NCI-H510A (cell line): ENCODE measurements around the gene HSPA1L.
"Not testable (repeated sequence)": the region's sequence is repeated elsewhere in the genome, so short reads cannot be mapped to it uniquely, and the experiment has no call there.

Source experiments
- DNase-seq: peaks from one replicate; lab custom pipeline; 2025; lab: John Stamatoyannopoulos, UW

HSPA1L gene

DNA sequence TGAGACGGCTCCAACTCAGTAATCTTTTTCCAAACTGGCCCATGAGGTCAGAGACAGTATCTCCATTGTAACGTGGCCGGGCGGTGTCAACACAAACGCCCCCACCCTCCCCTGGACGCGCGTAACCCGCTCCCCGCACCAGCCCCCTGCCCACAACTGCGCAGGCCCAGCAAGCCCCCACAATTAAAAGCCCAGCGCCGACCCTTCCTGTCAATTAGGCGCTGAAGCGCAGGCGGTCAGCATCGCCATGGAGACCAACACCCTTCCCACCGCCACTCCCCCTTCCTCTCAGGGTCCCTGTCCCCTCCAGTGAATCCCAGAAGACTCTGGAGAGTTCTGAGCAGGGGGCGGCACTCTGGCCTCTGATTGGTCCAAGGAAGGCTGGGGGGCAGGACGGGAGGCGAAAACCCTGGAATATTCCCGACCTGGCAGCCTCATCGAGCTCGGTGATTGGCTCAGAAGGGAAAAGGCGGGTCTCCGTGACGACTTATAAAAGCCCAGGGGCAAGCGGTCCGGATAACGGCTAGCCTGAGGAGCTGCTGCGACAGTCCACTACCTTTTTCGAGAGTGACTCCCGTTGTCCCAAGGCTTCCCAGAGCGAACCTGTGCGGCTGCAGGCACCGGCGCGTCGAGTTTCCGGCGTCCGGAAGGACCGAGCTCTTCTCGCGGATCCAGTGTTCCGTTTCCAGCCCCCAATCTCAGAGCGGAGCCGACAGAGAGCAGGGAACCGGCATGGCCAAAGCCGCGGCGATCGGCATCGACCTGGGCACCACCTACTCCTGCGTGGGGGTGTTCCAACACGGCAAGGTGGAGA lies at the start of gene HSPA1L, which contains the start of gene HSPA1A:
Gene HSPA1L (minus strand): TSS at position 259 of the 814 bp plus-strand sequence. CDS start 3,311 bp downstream, outside the sequence.
Gene HSPA1A (plus strand): TSS at position 519 of the 814 bp plus-strand sequence. CDS start 214 bp downstream, at position 733.
- DNase-seq, result peak; percentile 92

GRCh38 chr6:31864818-31865204 lies 49.7 kb upstream of the HSPA1L start:
- DNase-seq, result no peak

- DNase-seq, result not testable (repeated sequence)
Measured at GRCh38 chr6:31864123-31864562, 49.1 kb upstream of the HSPA1L start.

- DNase-seq, result peak; percentile 100
Measured at GRCh38 chr6:31862344-31863235, 47.5 kb upstream of the HSPA1L start, which contains the start of gene NEU1. Gene NEU1 (minus strand): TSS chr6:31862821. CDS start chr6:31862776, 45 bp downstream.

GRCh38 chr6:31861919-31862343 lies 46.8 kb upstream of the HSPA1L start:
- no peak for DNase-seq

DNA sequence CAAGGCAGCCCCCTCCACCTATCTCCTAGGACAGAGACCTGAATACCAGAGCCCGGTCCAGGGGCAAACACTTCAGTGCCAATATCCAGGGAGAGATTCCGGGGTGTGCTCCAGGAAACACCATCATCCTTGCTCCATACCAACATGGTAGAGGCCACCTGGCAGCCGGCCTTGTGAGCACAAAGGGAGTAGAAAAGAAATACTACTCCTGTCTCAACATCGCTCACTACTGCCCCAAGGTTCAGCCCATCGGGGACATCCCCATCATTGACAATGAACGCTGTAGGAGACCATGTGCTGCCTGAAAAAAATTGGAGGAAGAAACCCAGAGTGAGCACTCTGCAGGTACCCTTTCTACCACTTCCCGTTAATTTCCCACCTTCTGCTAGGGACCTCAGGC lies 46.1 kb upstream of the HSPA1L start:
- no peak for DNase-seq

DNA sequence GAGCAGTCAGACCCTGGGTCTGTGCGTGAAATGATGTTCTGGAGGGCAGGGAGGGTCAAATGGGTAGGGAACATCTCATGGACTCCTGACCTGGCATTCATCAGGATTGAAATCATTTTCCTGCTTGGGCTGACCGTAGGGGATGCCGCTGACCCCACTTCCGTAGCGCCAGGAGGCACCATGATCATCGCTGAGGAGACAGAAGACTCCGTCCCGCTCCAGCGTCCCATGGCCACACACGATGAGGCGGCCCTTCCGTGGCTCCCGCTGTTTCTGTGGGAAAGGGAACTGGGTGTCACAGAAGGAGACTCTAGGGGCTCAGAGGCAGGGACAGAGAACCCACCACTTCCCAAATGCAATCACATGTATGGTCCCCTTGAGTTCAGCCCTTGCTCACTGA lies 45.3 kb upstream of the HSPA1L start:
- DNase-seq, result no peak

DNA sequence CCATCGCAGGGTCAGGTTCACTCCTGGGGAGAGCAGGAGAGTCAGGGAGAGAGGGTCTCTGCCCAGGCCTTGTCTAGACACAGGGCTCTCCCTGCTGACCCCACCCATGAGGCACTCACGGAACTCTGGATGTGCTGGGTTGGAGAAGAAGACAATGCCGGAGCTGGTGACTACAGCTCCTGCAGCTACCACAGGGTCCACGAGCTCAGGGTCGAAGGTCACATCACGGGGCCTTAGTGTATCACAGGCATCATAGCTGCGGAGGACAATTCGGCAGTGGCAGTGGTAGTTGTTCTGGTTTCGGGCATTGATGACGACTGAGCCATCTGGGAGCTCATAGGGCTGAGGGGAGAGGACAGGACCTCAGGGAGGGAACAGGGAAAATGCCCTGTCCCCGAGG lies 44.8 kb upstream of the HSPA1L start:
- no peak for DNase-seq

DNA sequence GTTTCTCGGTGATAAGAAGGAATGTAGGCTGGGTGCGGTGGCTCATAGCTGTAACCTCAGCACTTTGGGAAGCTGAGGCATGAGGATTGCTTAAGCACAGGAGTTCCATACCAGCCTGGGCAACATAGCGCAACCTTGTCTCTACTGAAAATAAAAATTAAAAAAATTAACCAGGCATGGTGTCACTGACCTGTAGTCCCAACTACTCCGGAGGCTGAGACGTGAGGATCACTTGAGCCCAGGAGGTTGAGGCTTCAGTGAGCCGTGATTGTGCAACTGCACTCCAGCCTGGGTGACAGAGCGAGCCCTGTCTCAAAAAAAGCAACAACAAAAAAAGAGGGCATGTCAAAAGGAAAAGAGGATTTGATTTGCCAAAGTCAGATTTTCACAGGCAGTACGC lies 43.6 kb upstream of the HSPA1L start:
- DNase-seq, result no peak

- not testable (repeated sequence) for DNase-seq
Measured at GRCh38 chr6:31857774-31858173, 42.7 kb upstream of the HSPA1L start.

DNA sequence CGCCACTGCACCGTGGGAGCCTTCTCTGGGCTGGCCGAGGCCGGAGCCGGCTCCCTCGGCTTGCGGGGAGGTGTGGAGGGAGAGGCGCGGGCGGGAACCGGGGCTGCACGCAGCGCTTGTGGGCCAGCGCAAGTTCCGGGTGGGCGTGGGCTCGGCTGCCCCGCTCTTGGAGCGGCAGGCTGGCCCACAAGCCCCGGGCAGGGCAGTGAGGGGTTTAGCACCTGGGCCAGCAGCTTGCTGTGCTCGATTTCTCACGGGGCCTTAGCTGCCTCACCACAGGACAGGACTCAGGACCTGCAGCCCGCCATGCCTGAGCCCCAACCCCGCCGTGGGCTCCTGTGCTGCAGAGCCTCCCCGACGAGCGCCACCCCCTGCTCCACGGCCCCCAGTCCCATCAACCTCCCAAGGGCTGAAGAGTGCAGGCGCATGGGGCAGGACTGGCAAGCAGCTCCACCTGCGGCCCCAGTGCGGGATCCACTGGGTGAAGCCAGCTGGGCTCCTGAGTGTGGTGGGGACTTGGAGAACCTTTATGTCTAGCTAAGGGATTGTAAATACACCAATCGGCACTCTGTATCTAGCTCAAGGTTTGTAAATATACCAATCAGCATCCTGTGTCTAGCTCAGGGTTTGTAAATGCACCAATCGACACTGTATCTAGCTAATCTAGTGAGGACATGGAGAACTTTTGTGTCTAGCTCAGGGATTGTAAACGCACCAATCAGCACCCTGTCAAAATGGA lies 37.1 kb upstream of the HSPA1L start:
- DNase-seq, result not testable (repeated sequence)

GRCh38 chr6:31851485-31851832 lies 36.4 kb upstream of the HSPA1L start:
- no peak for DNase-seq

GRCh38 chr6:31850765-31851484 lies 35.8 kb upstream of the HSPA1L start:
- no peak for DNase-seq

DNA sequence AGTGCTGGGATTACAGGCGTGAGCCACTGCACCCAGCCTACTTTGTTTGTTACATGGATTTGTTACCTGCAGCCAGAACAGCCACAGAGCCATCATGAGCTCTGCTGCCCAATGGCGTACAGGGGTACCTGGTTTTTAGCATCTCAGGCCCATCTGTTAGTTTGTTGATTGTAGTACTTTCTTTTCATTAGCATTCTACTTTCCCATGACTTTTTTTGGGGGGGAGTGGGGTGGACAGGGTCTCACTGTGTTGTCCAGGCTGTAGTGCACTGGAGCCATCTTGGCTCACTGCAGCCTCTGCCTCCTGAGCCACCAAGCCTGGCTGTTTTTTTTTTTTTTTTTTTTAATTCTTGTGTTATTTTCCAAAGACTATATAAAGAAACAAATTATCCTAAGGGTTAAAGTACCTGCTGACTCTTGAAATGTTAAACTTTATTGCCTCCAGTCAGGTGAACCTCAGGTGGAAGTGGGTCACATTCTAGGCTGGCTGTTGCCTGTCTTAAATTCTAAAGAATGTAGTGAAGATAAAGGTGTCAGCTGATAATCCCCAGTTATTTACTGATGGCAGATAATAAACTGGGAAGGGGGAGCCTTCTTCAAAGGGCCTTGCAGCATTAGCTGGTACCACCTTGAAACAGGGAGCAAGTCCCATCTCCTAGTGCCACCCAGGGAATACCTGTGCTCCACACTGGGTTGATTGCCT lies 32.3 kb upstream of the HSPA1L start:
- no peak for DNase-seq

DNA sequence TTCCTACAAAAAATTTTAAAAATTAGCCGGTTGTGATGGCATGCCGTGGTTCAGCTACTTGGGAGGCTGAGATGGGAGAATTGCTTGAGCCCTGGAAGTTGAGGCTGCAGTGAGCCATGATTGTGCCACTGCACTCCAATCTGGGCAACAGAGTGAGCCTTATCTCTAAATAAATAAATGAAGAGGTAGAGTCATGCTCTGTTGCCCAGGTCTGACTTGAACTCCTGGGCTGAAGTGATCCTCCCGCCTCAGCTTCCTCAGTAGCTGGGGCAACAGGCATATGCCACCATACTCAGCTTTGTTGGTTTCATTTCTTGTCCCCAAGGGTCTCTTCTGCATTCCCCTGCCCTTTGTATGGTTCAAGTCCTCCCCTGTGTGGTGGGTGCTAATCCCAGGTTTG lies 29.4 kb upstream of the HSPA1L start:
- DNase-seq, result no peak

DNA sequence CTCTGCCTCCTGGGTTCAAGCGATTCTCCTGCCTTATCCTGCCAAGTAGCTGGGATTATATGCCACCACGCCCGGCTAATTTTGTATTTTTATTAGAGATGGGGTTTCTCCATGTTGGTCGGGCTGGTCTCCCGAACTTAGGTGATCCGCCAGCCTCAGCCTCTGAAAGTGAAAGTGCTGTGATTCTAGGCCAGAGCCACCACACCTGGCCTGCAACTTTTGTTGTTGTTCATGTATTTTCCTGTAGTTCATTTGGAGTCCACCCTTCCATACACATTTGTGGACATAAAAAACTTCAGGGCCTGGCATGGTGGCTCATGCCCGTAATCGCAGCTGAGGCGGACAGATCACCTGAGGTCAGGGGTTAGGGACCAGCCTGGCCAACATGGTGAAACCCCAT lies 27.0 kb upstream of the HSPA1L start:
- no peak for DNase-seq

DNA sequence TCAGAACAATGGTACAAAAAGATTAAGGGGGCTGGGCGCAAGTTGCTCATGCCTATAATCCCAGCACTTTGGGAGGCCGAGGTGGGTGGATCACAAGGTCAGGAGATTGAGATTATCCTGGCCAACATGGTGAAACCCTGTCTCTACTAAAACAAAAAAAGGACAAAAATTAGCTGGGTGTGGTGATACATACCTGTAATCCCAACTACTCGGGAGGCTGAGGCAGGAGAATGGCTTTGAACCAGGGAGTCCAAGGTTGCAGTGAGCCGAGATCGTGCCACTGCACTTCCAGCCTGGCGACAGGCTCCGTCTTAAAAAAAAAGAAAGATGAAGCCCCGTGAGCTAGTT lies 24.7 kb upstream of the HSPA1L start:
- not testable (repeated sequence) for DNase-seq

DNA sequence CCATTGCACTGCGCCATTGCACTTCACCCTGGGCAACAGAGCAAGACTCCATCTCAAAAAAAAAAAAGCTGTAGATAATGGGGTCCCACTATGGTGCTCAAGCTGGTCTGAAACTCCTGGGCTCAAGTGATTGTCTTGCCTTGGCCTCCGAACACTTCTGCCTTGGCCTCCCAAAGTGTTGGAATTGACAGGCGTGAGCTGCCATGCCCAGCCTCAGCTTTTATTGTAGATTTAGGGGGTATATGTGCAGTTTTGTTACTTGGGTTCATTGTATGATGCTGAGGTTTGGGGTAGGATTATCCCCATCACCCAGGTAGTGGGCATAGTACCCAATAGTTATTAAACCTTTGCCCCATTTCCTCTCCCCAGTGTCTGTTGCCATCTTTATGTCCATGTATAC lies 23.9 kb upstream of the HSPA1L start:
- no peak for DNase-seq

DNA sequence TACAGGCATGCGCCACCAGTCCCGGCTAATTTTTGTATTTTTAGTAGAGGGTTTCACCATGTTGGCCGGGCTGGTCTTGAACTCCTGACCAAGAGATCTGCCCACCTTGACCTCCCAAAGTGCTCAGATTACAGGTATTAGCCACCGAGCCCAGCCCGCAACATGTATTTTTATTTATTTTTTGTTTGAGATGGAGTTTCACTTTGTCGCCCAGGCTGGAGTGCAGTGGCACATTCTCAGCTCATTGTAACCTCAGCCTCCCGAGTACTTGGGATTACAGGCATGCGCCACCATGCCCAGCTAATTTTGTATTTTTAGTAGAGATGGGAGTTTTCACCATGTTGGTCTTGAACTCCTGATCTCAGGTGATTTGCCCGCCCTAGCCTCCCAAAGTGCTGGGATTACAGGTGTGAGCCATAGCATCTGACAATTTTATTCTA lies 23.1 kb upstream of the HSPA1L start:
- DNase-seq, result not testable (repeated sequence)

DNA sequence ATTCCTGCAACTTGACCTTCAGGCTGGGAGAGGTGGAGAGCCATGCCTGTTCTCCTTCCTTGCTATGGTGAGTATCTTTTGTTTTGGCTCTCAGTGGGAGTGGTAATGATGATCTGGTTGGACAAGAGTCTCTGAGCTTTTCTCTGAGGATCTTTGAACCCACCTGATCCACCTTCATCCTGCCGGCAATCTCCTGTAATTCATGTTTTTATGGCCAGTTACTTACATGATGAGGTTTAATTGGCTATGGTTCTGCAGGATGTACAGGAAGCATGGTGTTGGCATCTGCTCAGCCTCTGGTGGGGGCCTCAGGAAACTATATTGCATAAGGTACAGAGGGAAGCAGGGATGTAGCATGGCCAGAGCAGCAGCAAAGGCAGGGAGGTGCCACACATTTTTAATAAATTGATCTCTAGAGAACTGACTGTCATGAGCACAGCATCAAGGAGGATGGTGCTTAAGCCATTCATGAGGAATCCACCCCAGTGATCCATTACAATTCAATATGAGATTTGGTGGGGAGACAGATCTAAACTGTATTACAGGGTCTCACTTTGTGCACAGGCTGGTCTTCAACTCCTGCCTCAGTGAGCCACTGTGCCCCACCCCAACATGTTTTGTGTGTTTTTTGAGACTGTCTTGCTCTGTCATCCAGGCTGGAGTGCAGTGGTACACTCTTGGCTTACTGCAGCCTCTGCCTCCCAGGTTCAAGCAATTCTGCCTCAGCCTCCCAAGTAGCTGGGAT lies 22.5 kb upstream of the HSPA1L start:
- no peak for DNase-seq
